Measurements from ENCODE around the gene PDE5A. TPM values are rescaled to one million over a fixed set of nuclear protein-coding genes. Genes with fewer than 3 reads are reported as not detected.

PDE5A gene
- polyA plus RNA-seq, 6 donors from 2014 or later, result 0.46 to 2.5 (median 1.9) TPM

DNA sequence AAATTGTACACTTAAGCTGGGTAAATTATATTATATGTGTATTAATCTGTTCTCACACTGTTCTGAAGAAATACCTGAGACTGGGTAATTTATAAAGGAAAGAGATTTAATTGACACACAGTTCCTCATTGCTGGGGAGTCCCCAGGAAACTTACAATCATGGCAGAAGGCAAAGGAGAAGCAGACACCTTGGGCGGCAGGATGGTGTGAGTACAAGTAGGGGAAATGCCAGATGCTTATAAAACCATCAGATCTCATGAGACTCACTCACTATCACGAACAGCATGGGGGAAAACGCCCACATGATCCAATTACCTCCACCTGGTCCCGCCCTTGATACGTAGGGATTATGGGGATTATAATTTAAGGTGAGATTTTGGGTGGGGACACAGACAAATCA lies 34.9 kb downstream of the PDE5A start:
- peaks cover 4 to 7% of the 10 kb centered on the region in 2 donors for H3K36me3 Mint-ChIP-seq

DNA sequence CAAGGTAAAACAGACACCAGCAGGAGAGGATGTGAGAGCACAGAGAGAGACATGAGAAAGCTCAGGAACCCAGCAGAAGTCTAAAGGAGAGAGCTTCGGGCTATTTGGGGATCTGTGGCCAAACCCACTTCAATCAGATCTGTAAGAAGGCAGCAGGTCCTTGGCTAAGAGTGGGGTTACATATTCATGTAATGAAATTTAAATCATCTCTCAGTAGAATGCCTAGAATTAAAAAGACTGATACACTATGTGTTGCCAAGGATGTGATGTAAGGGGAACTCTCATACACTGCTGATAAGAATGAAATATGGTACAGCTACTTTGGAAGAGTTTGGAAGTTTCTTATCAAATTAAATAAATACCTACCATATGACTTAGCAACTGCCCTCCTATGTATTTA lies 35.8 kb downstream of the PDE5A start:
- no peak overlapping the region for H3K4me3 Mint-ChIP-seq
- DNase-seq (no peak), ATAC-seq (ENCODE audit: low read depth in 2 of 2) (no peak)
- H3K27me3 Mint-ChIP-seq, result peaks cover 0 to 17% (median 8%) of the 10 kb centered on the region in 3 donors
- H3K9me3 Mint-ChIP-seq, result no peaks in the 10 kb centered on the region
- H3K27ac Mint-ChIP-seq, result no peak overlapping the region
- no peaks in the 10 kb centered on the region for H3K4me1 Mint-ChIP-seq
- no peaks in the 10 kb centered on the region for H3K36me3 Mint-ChIP-seq

More for the DNA sequence above, 34.9 kb downstream of the PDE5A start:
- Mint-ChIP-seq H3K9me3 (peaks cover 4 to 7% (median 5%) of the 10 kb centered on the region in 7 donors), H3K4me1 (no peaks in the 10 kb centered on the region), H3K27ac (no peak overlapping the region), H3K27me3 (peaks cover 4 to 22% (median 13%) of the 10 kb centered on the region in 3 donors), H3K4me3 (no peak overlapping the region)
- ATAC-seq (ENCODE audit: low read depth in 2 of 2) (no peak), DNase-seq (no peak)

GRCh38 chr4:119589165-119589564 lies 39.4 kb downstream of the PDE5A start:
- no peak overlapping the region for H3K27ac Mint-ChIP-seq
- H3K27me3 Mint-ChIP-seq, result peaks cover 0 to 17% (median 11%) of the 10 kb centered on the region in 3 donors
- no peaks in the 10 kb centered on the region for H3K36me3 Mint-ChIP-seq
- ATAC-seq (ENCODE audit: low read depth in 2 of 2), result no peak
- H3K4me1 Mint-ChIP-seq, result no peaks in the 10 kb centered on the region
- DNase-seq, result no peak
- H3K4me3 Mint-ChIP-seq, result no peak overlapping the region
- no peaks in the 10 kb centered on the region for H3K9me3 Mint-ChIP-seq

DNA sequence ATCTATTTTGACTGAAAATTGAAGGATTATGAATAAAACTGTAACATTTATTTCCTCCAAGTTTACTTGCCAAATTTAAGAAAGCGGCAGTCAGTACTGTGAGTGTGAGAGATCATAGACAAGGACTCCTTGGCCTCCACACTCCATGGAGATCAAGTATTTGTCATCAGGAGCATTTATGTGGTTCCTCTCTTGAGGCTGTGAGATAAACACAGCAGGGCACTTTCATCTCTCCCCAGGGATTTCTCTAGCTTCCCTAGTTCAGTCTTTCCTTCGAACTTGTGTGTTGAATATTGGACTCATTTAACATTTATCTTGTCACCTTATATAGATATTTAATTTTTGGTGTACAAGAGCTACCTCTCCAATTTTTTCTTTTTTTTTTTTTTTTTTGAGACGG lies 40.8 kb downstream of the PDE5A start:
- DNase-seq, result no peak
- peaks cover 6 to 17% (median 10%) of the 10 kb centered on the region in 3 donors for H3K27me3 Mint-ChIP-seq
- no peaks in the 10 kb centered on the region for H3K36me3 Mint-ChIP-seq
- H3K4me1 Mint-ChIP-seq, result no peaks in the 10 kb centered on the region
- no peaks in the 10 kb centered on the region for H3K9me3 Mint-ChIP-seq
- no peak overlapping the region for H3K4me3 Mint-ChIP-seq
- no peak for ATAC-seq (ENCODE audit: low read depth in 2 of 2)
- H3K27ac Mint-ChIP-seq, result no peak overlapping the region

DNA sequence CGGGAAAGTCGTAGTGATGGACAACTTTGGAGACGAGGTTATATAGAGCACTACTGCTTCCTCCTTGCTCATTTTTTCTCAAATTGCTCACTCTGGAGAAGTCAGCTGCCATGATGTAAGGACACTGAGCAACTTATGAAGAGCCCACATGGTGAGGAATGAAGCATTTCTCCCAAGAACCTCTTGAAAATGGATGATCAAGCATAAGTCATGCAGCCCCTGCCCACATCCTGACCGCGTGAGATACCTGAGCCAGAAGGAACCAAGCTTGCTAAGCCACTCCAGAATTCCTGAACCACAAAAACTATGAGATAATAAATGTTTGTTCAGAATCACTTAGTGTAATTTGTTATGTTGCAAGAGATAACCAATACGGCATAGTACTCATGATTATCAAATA lies 42.8 kb downstream of the PDE5A start:
- DNase-seq (no peak), ATAC-seq (ENCODE audit: low read depth in 2 of 2) (no peak)
- Mint-ChIP-seq H3K9me3 (no peaks in the 10 kb centered on the region), H3K27me3 (peaks cover 6 to 9% (median 7%) of the 10 kb centered on the region in 3 donors), H3K27ac (peak overlapping the region in 1 of 6 donors; percentile 7), H3K4me1 (no peaks in the 10 kb centered on the region), H3K4me3 (no peak overlapping the region), H3K36me3 (no peaks in the 10 kb centered on the region)

GRCh38 chr4:119581190-119581873 lies 47.3 kb downstream of the PDE5A start:
- ATAC-seq (ENCODE audit: low read depth in 2 of 2) (no peak), DNase-seq (no peak)
- Mint-ChIP-seq H3K27me3 (peaks cover 0 to 12% (median 7%) of the 10 kb centered on the region in 3 donors), H3K4me1 (no peaks in the 10 kb centered on the region), H3K9me3 (peaks cover 0 to 8% (median 5%) of the 10 kb centered on the region in 7 donors), H3K4me3 (no peak overlapping the region), H3K27ac (no peak overlapping the region), H3K36me3 (no peaks in the 10 kb centered on the region)

DNA sequence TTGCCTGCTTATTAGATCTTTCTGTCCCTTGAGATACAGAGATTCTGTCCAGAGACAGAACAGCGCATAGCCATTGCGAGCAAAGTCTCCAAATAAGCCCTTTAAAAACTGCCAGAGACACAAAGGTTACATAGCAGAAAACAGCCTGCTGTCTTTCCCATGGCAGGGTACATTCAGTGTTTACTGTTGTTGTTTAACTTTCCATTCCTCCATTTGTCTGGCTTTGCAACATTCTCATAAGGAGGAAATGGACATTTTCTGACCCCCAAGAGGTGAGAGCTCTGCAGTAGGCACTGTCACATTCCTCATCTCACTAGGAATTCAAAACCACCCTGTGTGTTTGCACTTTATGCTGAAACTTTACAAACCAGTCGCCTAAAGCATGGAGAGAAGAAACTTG lies 48.3 kb downstream of the PDE5A start:
- H3K4me3 Mint-ChIP-seq, result no peak overlapping the region
- H3K36me3 Mint-ChIP-seq, result no peaks in the 10 kb centered on the region
- peaks cover 0 to 13% (median 7%) of the 10 kb centered on the region in 3 donors for H3K27me3 Mint-ChIP-seq
- H3K27ac Mint-ChIP-seq, result no peak overlapping the region
- no peaks in the 10 kb centered on the region for H3K4me1 Mint-ChIP-seq
- no peak for DNase-seq
- H3K9me3 Mint-ChIP-seq, result peaks cover 0 to 10% (median 5%) of the 10 kb centered on the region in 7 donors
- ATAC-seq (ENCODE audit: low read depth in 2 of 2), result no peak

DNA sequence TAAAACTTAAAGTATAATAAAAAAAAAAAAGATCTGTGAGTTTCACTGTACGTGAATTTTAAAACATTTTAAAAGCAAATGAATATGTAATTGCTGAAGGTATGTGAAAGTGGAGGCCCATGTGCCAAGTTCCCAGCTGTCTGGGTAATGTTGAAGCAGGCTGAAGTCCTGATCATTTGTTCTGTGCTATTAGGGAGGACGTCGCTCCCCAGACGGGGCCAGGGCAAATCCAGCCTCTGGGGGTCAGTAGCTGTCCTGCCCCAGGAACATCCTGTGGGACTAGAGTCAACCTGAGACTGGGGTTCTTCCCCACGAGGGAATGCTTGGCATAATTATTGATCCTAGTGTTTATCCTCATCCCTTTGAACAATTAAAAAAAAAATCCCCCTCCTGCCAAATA lies 48.8 kb downstream of the PDE5A start:
- Mint-ChIP-seq H3K9me3 (peaks cover 0 to 15% (median 5%) of the 10 kb centered on the region in 7 donors), H3K36me3 (no peaks in the 10 kb centered on the region), H3K4me3 (no peak overlapping the region), H3K27me3 (peaks cover 0 to 16% (median 7%) of the 10 kb centered on the region in 3 donors), H3K27ac (no peak overlapping the region), H3K4me1 (no peaks in the 10 kb centered on the region)
- ATAC-seq (ENCODE audit: low read depth in 2 of 2) (no peak), DNase-seq (no peak)

- H3K27me3 Mint-ChIP-seq, result peaks cover 0 to 11% (median 0%) of the 10 kb centered on the region in 3 donors
- no peaks in the 10 kb centered on the region for H3K4me1 Mint-ChIP-seq
Measured at GRCh38 chr4:119570401-119570800, 58.2 kb downstream of the PDE5A start.

GRCh38 chr4:119564106-119564505 lies 64.5 kb downstream of the PDE5A start:
- peaks cover 17 to 18% of the 10 kb centered on the region in 2 donors for H3K36me3 Mint-ChIP-seq
- H3K27me3 Mint-ChIP-seq, result no peaks in the 10 kb centered on the region
- DNase-seq (no peak), ATAC-seq (ENCODE audit: low read depth in 2 of 2) (no peak)
- no peak overlapping the region for H3K4me3 Mint-ChIP-seq
- H3K27ac Mint-ChIP-seq, result no peak overlapping the region
- no peaks in the 10 kb centered on the region for H3K4me1 Mint-ChIP-seq
- peaks cover 14 to 38% (median 22%) of the 10 kb centered on the region in 7 donors for H3K9me3 Mint-ChIP-seq

More at GRCh38 chr4:119570401-119570800, 58.2 kb downstream of the PDE5A start:
- DNase-seq (no peak), ATAC-seq (ENCODE audit: low read depth in 2 of 2) (no peak)
- Mint-ChIP-seq H3K4me3 (no peak overlapping the region), H3K9me3 (peaks cover 2 to 12% (median 4%) of the 10 kb centered on the region in 7 donors), H3K27ac (no peak overlapping the region), H3K36me3 (no peaks in the 10 kb centered on the region)

DNA sequence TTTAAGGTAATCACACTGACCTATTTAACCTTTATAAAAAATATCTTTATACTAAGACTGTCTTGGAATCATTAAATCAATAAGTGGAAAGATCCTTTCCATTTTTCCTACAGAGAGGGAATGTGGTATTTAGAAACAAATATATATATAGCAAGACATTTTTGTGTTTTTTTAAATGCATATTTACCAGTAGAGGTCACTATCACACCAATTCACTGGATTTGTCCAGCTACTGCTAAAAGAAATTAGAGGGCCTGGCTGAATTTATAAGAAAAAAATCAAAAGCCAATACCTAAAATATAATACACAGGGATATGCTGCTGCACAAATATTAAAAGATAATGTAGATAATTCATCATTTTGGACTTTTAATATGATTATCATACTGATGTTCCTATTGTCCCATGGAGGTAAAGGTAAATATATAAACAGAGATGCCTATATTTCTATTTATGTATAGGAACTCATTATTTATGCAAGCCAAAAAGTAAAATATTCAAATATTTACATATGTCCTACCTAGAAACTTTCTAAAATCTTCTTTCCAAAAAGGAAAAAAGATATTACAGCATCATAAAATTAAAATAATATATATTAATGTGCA lies 69.5 kb downstream of the PDE5A start:
- Mint-ChIP-seq H3K27ac (no peak overlapping the region), H3K36me3 (peaks cover 8 to 12% of the 10 kb centered on the region in 2 donors), H3K4me3 (no peak overlapping the region), H3K27me3 (no peaks in the 10 kb centered on the region), H3K4me1 (no peaks in the 10 kb centered on the region), H3K9me3 (peaks cover 7 to 26% (median 10%) of the 10 kb centered on the region in 7 donors)
- DNase-seq (no peak), ATAC-seq (ENCODE audit: low read depth in 2 of 2) (no peak)

GRCh38 chr4:119550857-119551532 lies 77.6 kb downstream of the PDE5A start:
- ATAC-seq (ENCODE audit: low read depth in 2 of 2) (no peak), DNase-seq (no peak)
- no peaks in the 10 kb centered on the region for H3K36me3 Mint-ChIP-seq
- no peaks in the 10 kb centered on the region for H3K9me3 Mint-ChIP-seq
- H3K4me1 Mint-ChIP-seq, result no peaks in the 10 kb centered on the region
- no peak overlapping the region for H3K4me3 Mint-ChIP-seq
- H3K27me3 Mint-ChIP-seq, result no peaks in the 10 kb centered on the region
- H3K27ac Mint-ChIP-seq, result no peak overlapping the region

- H3K36me3 Mint-ChIP-seq, result no peaks in the 10 kb centered on the region
- no peaks in the 10 kb centered on the region for H3K4me1 Mint-ChIP-seq
- no peak overlapping the region for H3K27ac Mint-ChIP-seq
- ATAC-seq (ENCODE audit: low read depth in 2 of 2) (no peak), DNase-seq (no peak)
- H3K4me3 Mint-ChIP-seq, result no peak overlapping the region
- no peaks in the 10 kb centered on the region for H3K27me3 Mint-ChIP-seq
- H3K9me3 Mint-ChIP-seq, result no peaks in the 10 kb centered on the region
Measured at GRCh38 chr4:119549639-119550038, 79.0 kb downstream of the PDE5A start.

- Mint-ChIP-seq H3K27ac (no peak overlapping the region), H3K36me3 (no peaks in the 10 kb centered on the region), H3K4me1 (no peaks in the 10 kb centered on the region), H3K27me3 (no peaks in the 10 kb centered on the region), H3K9me3 (no peaks in the 10 kb centered on the region), H3K4me3 (no peak overlapping the region)
- DNase-seq, result no peak
- no peak for ATAC-seq (ENCODE audit: low read depth in 2 of 2)
Measured at GRCh38 chr4:119543779-119544178, 84.8 kb downstream of the PDE5A start.

Measured in naive B cell (primary cell).